Activated B cell treated with CpG ODN at 0.5 μM for 24 hours (primary cell): Measurements from ENCODE around the gene SPATA17. TPM values are rescaled to one million over a fixed set of nuclear protein-coding genes. Genes with fewer than 3 reads are reported as not detected.

ENCODE experiments used
- ATAC-seq: fragments of 200-7000 bp; cut with Tn5 transposase; one replicate; pipeline ENCODE4 v1.10.0; 2021; ENCODE audit warnings: low read depth, mild to moderate bottlenecking, moderate library complexity
- CTCF ChIA-PET: fragments of 350-600 bp; sonication (Branson Sonifier 250); formaldehyde crosslinking; loops from one replicate; lab custom pipeline; 2021; ENCODE audit warnings: antibody characterized with exemption; lab: Charles Lee
- POLR2A ChIA-PET: fragments of 350-600 bp; sonication (Branson Sonifier 250); formaldehyde crosslinking; loops from one replicate; lab custom pipeline; 2021; ENCODE audit warnings: antibody characterized with exemption; lab: Charles Lee
- DNase-seq: peaks from one replicate; pipeline ENCODE4 v3.0.0; 2022
- H3K27ac Mint-ChIP-seq: one replicate; pipeline ENCODE4 v1.8.0; 2020; ENCODE audit warnings: mixed read lengths
- H3K27me3 Mint-ChIP-seq: one replicate; pipeline ENCODE4 v1.8.0; 2021; ENCODE audit warnings: mixed read lengths
- H3K36me3 Mint-ChIP-seq: one replicate; pipeline ENCODE4 v1.8.0; 2021; ENCODE audit warnings: low read depth, mixed read lengths
- H3K4me1 Mint-ChIP-seq: one replicate; pipeline ENCODE4 v1.8.0; 2021; ENCODE audit warnings: mixed read lengths
- H3K4me3 Mint-ChIP-seq: one replicate; pipeline ENCODE4 v1.8.0; 2020; ENCODE audit warnings: mild to moderate bottlenecking, mixed read lengths
- H3K9me3 Mint-ChIP-seq: one replicate; pipeline ENCODE4 v1.8.0; 2020; ENCODE audit warnings: mixed read lengths
- CTCF ChIP-seq: fragments of 200-600 bp; IDR thresholded peaks from one replicate; pipeline ENCODE4 v1.8.0; 2022; ENCODE audit warnings: antibody characterized with exemption, mild to moderate bottlenecking
- intact Hi-C: fragments of 100-400 bp; cut with micrococcal nuclease; formaldehyde crosslinking; loops from one replicate; pipeline ENCODE4 v1.15.1; 2024
- total RNA-seq: library from RNA; stranded (reverse); gene quantifications from 2 replicates; pipeline ENCODE4 v1.2.3, GENCODE V29; 2022

Gene SPATA17
- total RNA-seq, 1 donor from 2014 or later, result not detected

DNA sequence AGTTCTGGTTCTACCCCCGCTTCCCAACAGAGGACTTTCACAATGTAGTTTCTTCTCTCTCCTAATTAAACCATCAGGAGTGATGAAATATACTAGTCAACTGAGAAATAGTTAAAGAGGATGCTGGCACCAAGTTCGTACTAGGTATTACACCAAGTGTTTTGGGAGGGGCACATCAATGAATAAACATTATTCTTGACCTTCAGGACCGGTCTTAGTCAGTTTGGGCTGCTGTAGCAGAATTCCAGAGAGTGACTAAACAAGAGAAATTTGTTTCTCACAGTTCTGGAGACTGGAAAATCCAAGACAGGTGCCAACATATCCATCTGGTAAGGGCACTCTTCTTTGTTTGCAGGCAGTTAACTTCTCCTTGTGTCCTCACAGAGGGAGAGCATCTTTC, 103.8 kb downstream of the SPATA17 start:
- no peaks in the 10 kb centered on the region for H3K27me3 Mint-ChIP-seq
- no peak for DNase-seq
- TF ChIP-seq CTCF, result no peak
- no peak for ATAC-seq
- no peaks in the 10 kb centered on the region for H3K4me1 Mint-ChIP-seq
- ChIA-PET CTCF (no interaction called here), POLR2A (no interaction called here)
- no peaks in the 10 kb centered on the region for H3K36me3 Mint-ChIP-seq
- no peak overlapping the region for H3K4me3 Mint-ChIP-seq
- intact Hi-C loops, result no loop called here
- no peak overlapping the region for H3K27ac Mint-ChIP-seq
- no peaks in the 10 kb centered on the region for H3K9me3 Mint-ChIP-seq

DNA sequence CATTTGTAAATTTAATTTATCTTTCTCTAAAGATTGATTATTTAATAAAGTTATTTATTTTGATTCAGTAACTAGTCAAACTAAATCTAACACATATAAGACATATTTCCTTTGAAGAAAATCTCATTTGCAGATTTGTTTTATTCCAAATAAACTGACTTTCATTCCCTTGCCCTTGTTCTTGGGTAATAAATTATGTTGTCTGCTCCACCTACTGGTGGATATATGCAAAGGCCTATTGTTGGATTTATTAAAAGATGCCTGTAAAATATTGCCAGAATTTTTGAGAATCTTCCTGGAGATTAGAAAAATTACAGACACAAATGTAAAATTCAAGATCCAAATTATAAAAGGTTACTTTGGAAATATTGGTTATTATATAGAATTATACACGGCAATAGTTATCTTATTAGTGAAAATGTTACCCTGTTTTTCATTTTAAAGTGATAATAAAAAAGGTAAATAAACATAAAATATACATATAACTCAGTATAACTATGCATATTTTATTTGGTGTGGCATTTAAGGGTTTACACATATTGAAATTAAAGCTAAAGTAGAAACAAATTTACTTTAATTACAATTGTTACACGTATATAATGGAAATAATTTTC, 116.1 kb downstream of the SPATA17 start:
- DNase-seq (no peak), ATAC-seq (no peak)
- POLR2A ChIA-PET, result no interaction called here
- intact Hi-C loops, result loop anchor here (2.0 to 10.0 kb wide), 4 partner anchors 312 to 1435 kb away; no protein-coding TSS in a partner anchor
- TF ChIP-seq CTCF, result peak; percentile 25
- Mint-ChIP-seq H3K27ac (no peak overlapping the region), H3K9me3 (no peaks in the 10 kb centered on the region), H3K27me3 (no peaks in the 10 kb centered on the region), H3K4me1 (no peaks in the 10 kb centered on the region), H3K36me3 (no peaks in the 10 kb centered on the region), H3K4me3 (no peak overlapping the region)
- CTCF ChIA-PET, result no interaction called here

GRCh38 chr1:217769768-217770167, 138.6 kb downstream of the SPATA17 start:
- TF ChIP-seq CTCF, result no peak
- H3K4me3 Mint-ChIP-seq, result no peak overlapping the region
- ATAC-seq, result no peak

GRCh38 chr1:217770918-217771317, 139.8 kb downstream of the SPATA17 start:
- H3K27ac Mint-ChIP-seq, result no peak overlapping the region
- DNase-seq, result no peak
- H3K4me3 Mint-ChIP-seq, result no peak overlapping the region
- H3K36me3 Mint-ChIP-seq, result no peaks in the 10 kb centered on the region
- ATAC-seq, result no peak
- intact Hi-C loops, result no loop called here
- POLR2A ChIA-PET, result no interaction called here
- no peaks in the 10 kb centered on the region for H3K27me3 Mint-ChIP-seq
- CTCF ChIA-PET, result no interaction called here
- TF ChIP-seq CTCF, result no peak
- H3K4me1 Mint-ChIP-seq, result no peaks in the 10 kb centered on the region
- no peaks in the 10 kb centered on the region for H3K9me3 Mint-ChIP-seq

More at GRCh38 chr1:217769768-217770167, 138.6 kb downstream of the SPATA17 start:
- Mint-ChIP-seq H3K27me3 (no peaks in the 10 kb centered on the region), H3K27ac (no peak overlapping the region), H3K36me3 (no peaks in the 10 kb centered on the region), H3K9me3 (no peaks in the 10 kb centered on the region), H3K4me1 (no peaks in the 10 kb centered on the region)
- DNase-seq, result no peak
- POLR2A ChIA-PET, result no interaction called here
- CTCF ChIA-PET, result no interaction called here
- intact Hi-C loops, result no loop called here

DNA sequence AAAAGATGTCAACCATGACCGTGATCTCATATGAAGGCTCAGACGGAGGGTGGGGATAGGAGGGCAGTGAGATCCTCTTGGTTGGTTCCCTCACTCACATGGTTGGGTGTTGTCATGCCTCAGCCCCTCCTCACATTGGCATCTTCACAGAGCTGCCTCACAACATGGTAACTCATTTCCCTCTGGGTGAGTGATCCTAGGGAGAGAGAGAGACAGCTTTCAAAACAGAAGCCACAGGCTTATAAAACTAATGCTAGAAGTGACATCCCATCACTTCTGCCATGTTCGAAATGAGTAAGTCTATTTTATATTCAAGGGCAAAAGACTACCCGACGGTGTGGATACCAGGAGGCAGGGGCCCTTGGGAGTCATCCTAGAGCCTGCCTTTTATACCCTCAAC, 145.5 kb downstream of the SPATA17 start:
- Mint-ChIP-seq H3K36me3 (no peaks in the 10 kb centered on the region), H3K9me3 (no peaks in the 10 kb centered on the region), H3K27me3 (no peaks in the 10 kb centered on the region), H3K4me1 (no peaks in the 10 kb centered on the region), H3K27ac (no peak overlapping the region), H3K4me3 (no peak overlapping the region)
- ChIA-PET POLR2A (no interaction called here), CTCF (no interaction called here)
- no peak for TF ChIP-seq CTCF
- DNase-seq, result no peak
- ATAC-seq, result no peak
- intact Hi-C loops, result no loop called here
